Left lung (tissue), 10 donors: ENCODE measurements around the gene NHS. TPM values are rescaled to one million over a fixed set of nuclear protein-coding genes. Genes with fewer than 3 reads are reported as not detected.

Experiments used
- ATAC-seq: fragments of 200-7000 bp; cut with Tn5 transposase; one replicate; pipeline ENCODE4 v1.9.1; 2020; ENCODE audit warnings: moderate library complexity
- DNase-seq, 4 donors: peaks; one replicate each; pipeline ENCODE4 v3.0.0-alpha.2; 2013 to 2020
- H3K27ac ChIP-seq, 2 donors: fragments of 200-600 bp; sonication (generic) in 1 of 2; one replicate each; pipeline versions ENCODE4 v1.5.0 to v1.8.0; 2020 to 2021
- H3K27me3 ChIP-seq, 2 donors: fragments of 200-600 bp; sonication (generic) in 1 of 2; one replicate each; pipeline versions ENCODE4 v1.5.0 to v1.8.0; 2020 to 2021
- H3K36me3 ChIP-seq, 2 donors: fragments of 200-600 bp; sonication (generic) in 1 of 2; one replicate each; pipeline versions ENCODE4 v1.5.0 to v1.8.0; 2020 to 2021
- H3K4me1 ChIP-seq, 2 donors: fragments of 200-600 bp; one replicate each; pipeline ENCODE4 v1.8.0; 2021
- H3K4me3 ChIP-seq, 2 donors: fragments of 200-600 bp; sonication (generic) in 1 of 2; one replicate each; pipeline versions ENCODE4 v1.5.0 to v1.8.0; 2020 to 2021; ENCODE audit warnings: mild to moderate bottlenecking in 1 of 2
- H3K9me3 ChIP-seq, 2 donors: fragments of 200-600 bp; sonication (generic) in 1 of 2; one replicate each; pipeline versions ENCODE4 v1.5.0 to v1.8.0; 2020 to 2021
- intact Hi-C, 2 donors: fragments of 100-400 bp; cut with DNase I; formaldehyde crosslinking; loops; one replicate each; pipeline versions ENCODE4 v1.11.2 to v1.14.2; 2022
- polyA plus RNA-seq, 6 donors: library from polyadenylated mRNA; unstranded; fragments of 120-200 nt; gene quantifications; one replicate each; pipeline ENCODE4 v1.2.1, GENCODE V29; 2013; ENCODE audit not compliant: insufficient read length in 6 of 6
- total RNA-seq, 2 donors: library from RNA; stranded (reverse); fragmentation: NEBNext Ultra II Directional; extraction: Animal tissue kit (Norgen Biotek cat#: 25700); gene quantifications; one replicate each; pipeline ENCODE4 v1.2.1, GENCODE V29; 2021
- TF ChIP-seq, protein P1 (sequence below), 2 donors: fragments of 200-600 bp; sonication (generic) in 1 of 2; IDR thresholded peaks; one replicate each; pipeline versions ENCODE4 v1.5.0 to v1.8.0; 2021; ENCODE audit warnings: antibody characterized with exemption in 2 of 2
- donor health status: DM: no; HTN: yes; CAD: no.
- donor health status: DM: no; HTN: no; CAD: no.

Gene NHS
- total and polyA plus RNA-seq, 8 donors, result 1.4 to 8.3 (median 6.5) TPM

- H3K4me3 ChIP-seq, result no peak overlapping the region
- H3K27ac ChIP-seq, result no peak overlapping the region
- H3K27me3 ChIP-seq, result no peaks in the 10 kb centered on the region
- ATAC-seq (no peak), DNase-seq (no peak)
- intact Hi-C loops, result no loop called here
- TF ChIP-seq, protein P1, sequence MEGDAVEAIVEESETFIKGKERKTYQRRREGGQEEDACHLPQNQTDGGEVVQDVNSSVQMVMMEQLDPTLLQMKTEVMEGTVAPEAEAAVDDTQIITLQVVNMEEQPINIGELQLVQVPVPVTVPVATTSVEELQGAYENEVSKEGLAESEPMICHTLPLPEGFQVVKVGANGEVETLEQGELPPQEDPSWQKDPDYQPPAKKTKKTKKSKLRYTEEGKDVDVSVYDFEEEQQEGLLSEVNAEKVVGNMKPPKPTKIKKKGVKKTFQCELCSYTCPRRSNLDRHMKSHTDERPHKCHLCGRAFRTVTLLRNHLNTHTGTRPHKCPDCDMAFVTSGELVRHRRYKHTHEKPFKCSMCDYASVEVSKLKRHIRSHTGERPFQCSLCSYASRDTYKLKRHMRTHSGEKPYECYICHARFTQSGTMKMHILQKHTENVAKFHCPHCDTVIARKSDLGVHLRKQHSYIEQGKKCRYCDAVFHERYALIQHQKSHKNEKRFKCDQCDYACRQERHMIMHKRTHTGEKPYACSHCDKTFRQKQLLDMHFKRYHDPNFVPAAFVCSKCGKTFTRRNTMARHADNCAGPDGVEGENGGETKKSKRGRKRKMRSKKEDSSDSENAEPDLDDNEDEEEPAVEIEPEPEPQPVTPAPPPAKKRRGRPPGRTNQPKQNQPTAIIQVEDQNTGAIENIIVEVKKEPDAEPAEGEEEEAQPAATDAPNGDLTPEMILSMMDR (IDR thresholded peaks at IDR 0.05), result no peak
- no peaks in the 10 kb centered on the region for H3K4me1 ChIP-seq
- H3K36me3 ChIP-seq, result no peaks in the 10 kb centered on the region
- no peaks in the 10 kb centered on the region for H3K9me3 ChIP-seq
These were observed 212.4 kb downstream of the NHS start for GRCh38 chrX:17587366-17587765.

DNA sequence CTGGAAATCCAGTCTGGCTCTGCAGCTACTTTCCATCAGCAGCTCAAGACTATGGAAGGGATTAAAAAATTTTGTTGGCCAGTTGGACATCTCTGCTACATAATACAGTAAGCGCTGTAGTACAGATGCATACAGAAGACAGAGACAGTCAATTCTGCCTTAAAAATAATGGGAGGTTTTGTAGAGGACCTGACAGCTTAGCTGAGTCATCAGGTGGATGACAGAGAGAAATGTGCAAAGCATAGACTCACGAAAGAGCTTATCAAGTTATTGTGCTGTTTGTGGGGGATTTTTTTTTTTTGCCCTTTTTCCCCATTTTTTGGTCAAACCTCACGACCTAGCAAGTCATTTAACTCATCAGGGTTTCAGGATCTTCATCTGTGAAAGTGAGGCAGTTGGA is 213.3 kb downstream of the NHS start:
- H3K36me3 ChIP-seq, result no peaks in the 10 kb centered on the region
- TF ChIP-seq, protein P1 (IDR thresholded peaks at IDR 0.05), result no peak
- no peaks in the 10 kb centered on the region for H3K27me3 ChIP-seq
- ATAC-seq (no peak), DNase-seq (no peak)
- intact Hi-C loops, result no loop called here
- H3K27ac ChIP-seq, result no peak overlapping the region
- no peaks in the 10 kb centered on the region for H3K4me1 ChIP-seq
- no peaks in the 10 kb centered on the region for H3K9me3 ChIP-seq
- no peak overlapping the region for H3K4me3 ChIP-seq

DNA sequence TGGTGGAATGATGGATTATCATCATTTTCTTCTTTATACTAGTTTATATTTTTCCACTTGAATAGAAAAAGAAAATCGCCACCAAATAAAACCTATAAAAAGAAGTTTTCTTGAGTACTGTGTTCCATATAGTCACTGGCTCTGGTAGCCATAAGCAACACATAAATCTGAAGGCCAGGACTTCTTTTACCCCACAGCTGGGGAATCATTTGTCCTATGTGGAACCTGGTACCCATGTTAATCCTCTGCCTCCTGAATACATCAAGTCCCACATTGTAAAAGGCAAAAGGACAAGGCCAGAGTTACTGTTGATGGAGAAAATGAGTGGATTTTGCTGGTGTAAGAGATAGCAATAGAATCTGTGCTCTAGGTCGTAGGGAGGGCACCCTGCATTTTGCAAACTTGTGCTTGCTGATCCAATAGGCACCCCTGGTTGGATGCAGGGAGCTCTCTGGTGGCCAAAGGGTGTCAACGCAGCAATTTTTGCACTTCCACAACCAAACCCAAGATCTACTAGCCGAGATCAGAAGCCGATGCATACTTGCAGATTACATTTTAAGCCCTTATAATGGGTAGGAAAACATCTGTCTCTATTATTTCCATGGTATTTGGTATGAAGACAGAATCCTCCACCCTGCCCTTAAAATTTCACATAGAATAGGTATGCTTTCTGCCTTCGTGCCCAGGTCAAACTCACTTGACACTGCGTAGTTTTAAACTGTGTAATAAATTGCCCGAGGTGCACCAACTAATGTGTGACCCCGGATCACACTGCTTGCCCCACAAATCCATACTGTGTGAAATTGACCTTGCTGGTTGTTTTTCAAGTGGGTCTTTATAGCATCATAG is 216.1 kb downstream of the NHS start:
- ATAC-seq, result peak; percentile 87

GRCh38 chrX:17591741-17592110 is 216.7 kb downstream of the NHS start:
- Histone ChIP-seq H3K27ac (no peak overlapping the region), H3K27me3 (no peaks in the 10 kb centered on the region), H3K9me3 (no peaks in the 10 kb centered on the region), H3K4me1 (no peaks in the 10 kb centered on the region), H3K36me3 (no peaks in the 10 kb centered on the region), H3K4me3 (no peak overlapping the region)
- intact Hi-C loops, result no loop called here
- TF ChIP-seq, protein P1 (IDR thresholded peaks at IDR 0.05), result no peak
- no peak for DNase-seq
- ATAC-seq, result peak; percentile 45

More for the DNA sequence above, 216.1 kb downstream of the NHS start:
- no peaks in the 10 kb centered on the region for H3K27me3 ChIP-seq
- no peak overlapping the region for H3K4me3 ChIP-seq
- no peaks in the 10 kb centered on the region for H3K9me3 ChIP-seq
- H3K27ac ChIP-seq, result no peak overlapping the region
- no peaks in the 10 kb centered on the region for H3K36me3 ChIP-seq
- peak in 3 of 4 donors; percentile 37 to 69 (median 44) for DNase-seq
- no peaks in the 10 kb centered on the region for H3K4me1 ChIP-seq
- TF ChIP-seq, protein P1 (IDR thresholded peaks at IDR 0.05), result peak; percentile 45 to 55
- intact Hi-C loops, result no loop called here

DNA sequence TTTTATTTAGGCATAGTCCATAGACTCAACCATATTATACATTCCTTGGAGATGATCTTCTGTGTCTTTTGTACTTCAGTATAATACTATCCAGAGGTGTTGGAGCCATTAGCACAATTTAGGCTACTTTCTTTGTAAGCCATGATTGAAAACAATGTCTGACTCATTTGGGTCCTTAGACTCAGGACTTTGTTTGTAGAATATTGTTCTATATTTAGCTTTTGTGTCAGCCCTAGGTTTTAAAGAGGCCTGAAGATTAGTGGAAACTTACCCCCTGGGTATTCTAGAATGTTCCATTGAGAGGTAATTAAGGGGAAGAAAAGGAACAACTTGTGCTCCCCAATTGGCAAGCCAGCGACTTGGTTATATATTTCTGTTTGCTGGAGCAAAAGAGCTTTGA is 217.1 kb downstream of the NHS start:
- ATAC-seq, result peak; percentile 28
- intact Hi-C loops, result no loop called here
- H3K36me3 ChIP-seq, result no peaks in the 10 kb centered on the region
- no peaks in the 10 kb centered on the region for H3K9me3 ChIP-seq
- H3K27me3 ChIP-seq, result no peaks in the 10 kb centered on the region
- H3K27ac ChIP-seq, result no peak overlapping the region
- H3K4me3 ChIP-seq, result no peak overlapping the region
- TF ChIP-seq, protein P1 (IDR thresholded peaks at IDR 0.05), result no peak
- H3K4me1 ChIP-seq, result no peaks in the 10 kb centered on the region
- DNase-seq, result no peak
